KG1 (cell line): ENCODE results near the gene HIGD1C.
"Not testable (repeated sequence)": the region's sequence is repeated elsewhere in the genome, so short reads cannot be mapped to it uniquely, and the experiment has no call there.

Experiments used
- DNase-seq: peaks from one replicate; lab custom pipeline; 2025; lab: John Stamatoyannopoulos, UW

HIGD1C gene

DNA sequence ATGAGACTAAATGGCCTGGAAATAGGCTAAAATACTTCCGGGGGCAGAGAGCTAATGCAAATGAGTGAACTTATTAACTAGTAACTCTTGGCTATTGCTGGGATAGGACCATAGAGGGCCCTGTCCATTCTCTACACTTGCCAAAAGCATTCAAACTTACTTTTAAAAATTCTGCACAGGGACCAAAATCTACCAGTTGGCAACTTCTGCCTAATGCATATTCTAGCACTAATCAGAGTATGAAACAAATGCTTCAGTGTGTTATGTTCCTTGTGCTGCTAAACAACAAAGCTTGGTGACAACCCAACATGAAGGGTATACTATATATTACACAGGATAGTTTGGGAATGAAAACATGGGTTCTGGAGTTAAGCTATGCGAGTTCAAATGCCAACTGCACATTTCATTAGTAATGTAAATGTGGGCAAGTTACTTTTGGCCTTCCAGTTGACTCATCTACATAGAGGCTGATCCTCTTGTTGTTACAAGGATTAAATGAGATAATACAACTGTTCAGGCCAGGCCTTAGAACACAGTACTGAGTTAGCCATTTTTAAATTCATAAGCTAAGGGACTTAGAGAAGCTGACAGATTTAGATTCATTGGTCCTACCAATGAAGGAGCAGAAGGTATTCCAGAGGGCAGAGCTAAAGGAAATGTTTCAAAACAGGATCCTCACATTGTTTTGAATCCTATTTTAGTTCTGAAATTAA, 32.4 kb downstream of the HIGD1C start:
- no peak for DNase-seq

GRCh38 chr12:50985322-50985721, 33.0 kb downstream of the HIGD1C start:
- DNase-seq: no peak

DNA sequence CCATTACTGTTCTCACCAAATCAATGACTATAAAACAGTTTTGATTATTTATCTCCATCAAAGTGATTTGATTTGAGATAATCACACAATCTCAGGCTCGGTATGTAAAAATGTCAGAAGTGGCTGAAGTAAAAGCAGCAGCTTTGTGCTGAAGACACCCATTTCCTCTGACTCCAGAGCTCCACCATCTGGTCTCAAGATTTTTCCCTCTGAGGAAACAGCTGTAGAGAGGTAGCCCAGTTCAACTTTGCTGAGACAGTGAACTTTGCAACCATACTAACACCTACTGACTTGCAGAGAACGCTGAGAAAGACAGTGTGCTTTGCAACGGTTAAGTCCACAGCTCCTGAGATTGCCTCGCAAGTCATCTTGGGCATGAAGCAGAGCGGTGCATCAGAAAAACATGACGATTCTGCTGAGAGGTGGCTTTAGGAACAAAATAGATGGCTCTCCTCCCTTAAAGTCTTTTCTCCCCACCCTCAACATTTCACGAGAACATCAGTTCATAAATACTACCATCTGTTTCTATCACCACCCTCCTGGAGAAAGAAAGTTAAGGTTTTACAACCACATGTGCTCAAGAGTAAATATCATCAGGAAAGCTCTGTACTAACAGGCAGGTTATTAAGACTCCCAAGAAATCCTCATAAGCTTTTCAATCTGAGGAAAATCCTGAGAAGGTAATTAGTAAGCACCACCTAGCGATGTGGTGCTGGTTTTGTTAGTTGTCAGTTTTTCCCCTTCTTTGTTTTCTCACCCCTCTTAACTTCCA, 34.8 kb downstream of the HIGD1C start:
- no peak for DNase-seq

DNA sequence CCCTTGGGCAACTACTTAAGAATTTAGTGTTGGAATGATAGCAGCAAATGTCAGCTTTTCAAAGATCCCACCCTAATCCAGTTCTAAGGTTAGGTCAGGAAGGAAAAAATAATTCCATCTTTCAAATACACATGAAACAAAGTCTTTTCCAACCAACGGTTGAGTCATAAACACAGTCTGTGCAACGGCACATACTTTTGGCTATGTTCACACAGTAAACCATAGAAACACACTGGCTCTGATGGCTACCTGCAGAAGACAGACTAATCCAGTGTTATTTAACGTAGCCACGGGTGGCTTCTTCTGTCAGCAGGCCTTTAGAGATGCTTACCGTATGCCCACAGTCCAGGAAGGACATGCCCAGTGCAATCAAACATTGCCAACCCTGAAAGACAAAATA, 35.7 kb downstream of the HIGD1C start:
- DNase-seq: no peak

DNA sequence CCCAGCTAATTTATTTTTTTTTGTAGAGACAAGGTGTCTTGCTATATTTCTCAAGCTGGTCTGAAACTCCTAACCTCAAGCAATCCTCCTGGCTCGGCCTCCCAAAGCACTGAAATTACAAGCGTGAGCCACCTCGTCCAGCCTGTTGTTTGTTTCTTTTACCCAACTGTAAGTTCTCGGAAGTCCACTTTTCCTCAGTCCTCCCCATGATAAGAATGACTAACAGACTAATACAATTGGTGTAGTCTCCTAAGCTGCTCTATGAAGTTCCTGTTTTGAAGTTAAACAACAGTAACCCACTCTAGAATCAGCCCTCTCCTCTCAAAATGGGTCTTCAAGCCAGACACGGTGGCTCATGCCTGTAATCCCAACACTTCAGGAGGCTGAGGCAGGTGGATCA, 36.5 kb downstream of the HIGD1C start:
- DNase-seq: no peak

- DNase-seq: no peak
These were observed 37.9 kb downstream of the HIGD1C start for GRCh38 chr12:50990147-50990727.

GRCh38 chr12:50990791-50991190, 38.4 kb downstream of the HIGD1C start:
- DNase-seq: no peak

GRCh38 chr12:50991291-50991690, 38.9 kb downstream of the HIGD1C start:
- no peak for DNase-seq

GRCh38 chr12:50992819-50993218, 40.5 kb downstream of the HIGD1C start:
- no peak for DNase-seq

DNA sequence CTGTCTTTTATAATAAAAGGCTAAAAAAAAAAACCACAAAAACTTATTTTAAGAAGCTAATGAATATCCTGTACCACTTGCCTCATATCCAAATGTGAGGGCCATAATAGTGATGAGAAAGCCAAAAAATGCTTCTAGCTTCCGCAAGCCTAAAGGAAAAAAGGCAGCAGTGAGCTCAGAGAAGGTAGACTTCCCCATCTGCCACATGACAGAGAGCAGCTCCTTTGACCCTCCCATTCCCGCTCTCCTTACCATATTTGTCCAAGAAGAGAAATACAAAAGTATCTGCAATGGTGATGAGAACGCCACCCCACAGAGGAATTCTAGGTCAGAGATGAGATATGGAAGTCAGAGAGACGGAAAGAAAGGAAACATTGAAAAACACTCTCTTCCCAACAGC, 46.7 kb downstream of the HIGD1C start:
- DNase-seq: no peak

DNA sequence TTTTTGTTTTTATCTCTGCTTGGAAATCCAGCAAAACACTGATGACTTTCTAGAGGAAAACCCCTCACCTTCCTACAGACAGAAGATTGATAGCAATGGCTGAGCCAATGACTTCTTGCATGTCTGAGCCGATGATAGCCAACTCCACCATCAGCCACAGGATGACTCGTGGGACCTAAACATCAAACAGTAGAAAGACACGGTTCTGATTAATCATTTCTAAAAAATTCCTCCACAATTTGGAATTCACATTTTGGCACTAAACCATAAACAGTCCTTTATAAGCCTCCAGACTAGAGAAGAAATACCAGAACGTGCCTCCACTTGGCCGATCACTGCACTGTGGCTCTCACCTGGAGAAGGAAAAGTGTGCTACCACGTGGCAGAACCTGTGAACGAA, 47.9 kb downstream of the HIGD1C start:
- no peak for DNase-seq

GRCh38 chr12:51001799-51002198, 49.5 kb downstream of the HIGD1C start:
- DNase-seq: no peak

DNA sequence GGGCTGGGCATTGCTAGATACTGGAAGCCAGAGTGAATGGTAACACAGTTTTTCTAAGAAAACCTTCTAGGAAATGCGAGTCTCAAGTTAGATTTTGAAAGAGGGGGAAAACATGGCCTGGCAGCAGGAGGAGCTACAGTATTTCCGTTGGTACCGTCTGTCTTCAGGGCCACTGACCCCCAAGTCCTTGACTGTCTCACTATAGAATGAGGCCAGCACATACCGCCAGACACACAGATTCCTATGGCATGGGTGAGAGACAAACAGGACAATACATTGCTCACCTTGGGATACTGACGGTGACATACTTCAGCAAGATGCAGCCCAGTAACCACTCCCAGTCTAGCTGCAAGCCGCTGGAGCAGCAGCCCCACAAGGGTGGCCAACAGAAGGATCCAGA, 52.2 kb downstream of the HIGD1C start:
- no peak for DNase-seq

GRCh38 chr12:51005030-51005429, 52.7 kb downstream of the HIGD1C start:
- no peak for DNase-seq

GRCh38 chr12:51005671-51006070, 53.3 kb downstream of the HIGD1C start:
- no peak for DNase-seq

- no peak for DNase-seq
These were observed 56.1 kb downstream of the HIGD1C start for GRCh38 chr12:51008329-51009055.

GRCh38 chr12:51009056-51009440, 56.7 kb downstream of the HIGD1C start:
- peak; percentile 42 for DNase-seq

- no peak for DNase-seq
These were observed 59.6 kb downstream of the HIGD1C start for GRCh38 chr12:51011955-51012354.

DNA sequence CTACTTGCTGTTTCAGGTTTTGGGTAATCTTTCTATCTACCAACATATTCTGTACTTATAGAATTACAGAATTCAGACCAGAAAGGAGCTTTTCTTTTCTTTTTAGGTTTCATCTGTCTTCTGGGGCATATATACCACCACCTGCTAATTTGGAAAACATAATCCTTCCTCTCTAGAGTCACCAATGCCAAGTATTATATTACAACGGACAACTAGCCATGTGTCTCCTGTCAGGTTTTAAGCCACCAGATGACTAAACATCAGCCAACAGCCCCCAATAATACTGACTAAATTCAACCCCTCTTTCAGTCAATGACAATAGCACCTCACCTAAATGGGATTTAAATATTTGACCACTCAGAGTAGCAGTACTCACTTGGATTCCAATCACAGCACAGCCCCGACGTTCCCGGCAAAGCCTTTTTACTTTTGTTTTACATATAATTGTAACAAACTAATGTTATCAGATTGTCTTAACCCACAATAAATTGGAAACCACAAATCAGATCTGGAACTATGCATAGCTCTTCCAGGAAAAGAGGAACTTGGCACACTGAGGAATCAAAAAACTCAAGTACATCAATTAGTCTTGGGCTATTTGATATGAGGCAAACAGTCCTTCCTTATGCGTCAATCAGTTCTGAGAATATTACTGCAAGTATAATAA, 60.4 kb downstream of the HIGD1C start:
- no peak for DNase-seq

- no peak for DNase-seq
These were observed 61.1 kb downstream of the HIGD1C start for GRCh38 chr12:51013441-51013840.

DNA sequence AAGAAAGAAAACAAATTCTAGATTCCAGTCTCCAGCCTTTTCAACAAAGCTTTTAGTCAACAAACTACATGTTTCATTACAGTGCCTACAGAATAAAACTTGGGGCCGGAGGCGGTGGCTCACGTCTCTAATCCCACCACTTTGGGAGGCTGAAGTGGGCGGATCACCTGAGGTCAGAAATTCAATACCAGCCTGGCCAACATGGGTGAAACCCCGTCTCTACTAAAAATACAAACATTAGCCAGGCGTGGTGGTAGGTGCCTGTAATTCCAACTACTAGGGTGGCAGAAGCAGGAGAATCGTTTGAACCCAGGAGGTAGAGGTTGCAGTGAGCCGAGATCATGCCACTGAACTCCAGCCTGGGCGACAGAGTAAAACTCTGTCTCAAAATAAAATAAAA, 62.1 kb downstream of the HIGD1C start:
- not testable (repeated sequence) for DNase-seq

GRCh38 chr12:51017452-51017851, 65.1 kb downstream of the HIGD1C start:
- no peak for DNase-seq
